Measurements from ENCODE around the gene MCTP2. TPM values are rescaled to one million over a fixed set of nuclear protein-coding genes. Genes with fewer than 3 reads are reported as not detected.

Gene MCTP2
- total RNA-seq, 4 donors from 2014 or later: 0.13 to 2.0 (median 0.43) TPM

GRCh38 chr15:94411846-94412245, 180.5 kb downstream of the MCTP2 start:
- no peak overlapping the region for H3K27ac ChIP-seq
- no peak overlapping the region for H3K4me3 ChIP-seq
- no peak for ATAC-seq
- H3K27me3 ChIP-seq: peaks cover 0 to 2% (median 0%) of the 10 kb centered on the region in 3 donors
- no peaks in the 10 kb centered on the region for H3K36me3 ChIP-seq
- TF ChIP-seq CTCF (IDR thresholded peaks at IDR 0.05 in 4 of 5, conservative IDR thresholded peaks at IDR 0.05 in 1 of 5) (no peak), POLR2A (IDR thresholded peaks at IDR 0.05) (no peak)
- no peaks in the 10 kb centered on the region for H3K9me3 ChIP-seq
- intact Hi-C loops (cut with DNase I; ENCODE audit: low total_unique reads): no loop called here
- H3K4me1 ChIP-seq: no peaks in the 10 kb centered on the region
- in situ Hi-C loops (cut with MboI; ENCODE audit: low sequenced_read_pairs in 4 of 4): no loop called here
- no peak for DNase-seq

- in situ Hi-C loops (cut with MboI; ENCODE audit: low sequenced_read_pairs in 4 of 4): no loop called here
- no peak for ATAC-seq
Observed at GRCh38 chr15:94412979-94413746, 181.8 kb downstream of the MCTP2 start.

GRCh38 chr15:94414916-94415315, 183.6 kb downstream of the MCTP2 start:
- ATAC-seq (no peak), DNase-seq (no peak)
- H3K36me3 ChIP-seq: no peaks in the 10 kb centered on the region
- intact Hi-C loops (cut with DNase I; ENCODE audit: low total_unique reads) (no loop called here), in situ Hi-C loops (cut with MboI; ENCODE audit: low sequenced_read_pairs in 4 of 4) (no loop called here)
- H3K9me3 ChIP-seq: no peaks in the 10 kb centered on the region
- no peak overlapping the region for H3K27ac ChIP-seq
- no peak for TF ChIP-seq CTCF (IDR thresholded peaks at IDR 0.05 in 4 of 5, conservative IDR thresholded peaks at IDR 0.05 in 1 of 5)
- no peak for TF ChIP-seq POLR2A (IDR thresholded peaks at IDR 0.05)
- no peak overlapping the region for H3K4me3 ChIP-seq
- H3K27me3 ChIP-seq: peaks cover 0 to 12% (median 0%) of the 10 kb centered on the region in 3 donors
- no peaks in the 10 kb centered on the region for H3K4me1 ChIP-seq

More at GRCh38 chr15:94412979-94413746, 181.8 kb downstream of the MCTP2 start:
- peaks cover 0 to 3% (median 0%) of the 10 kb centered on the region in 3 donors for H3K27me3 ChIP-seq
- no peak for TF ChIP-seq POLR2A (IDR thresholded peaks at IDR 0.05)
- TF ChIP-seq CTCF (IDR thresholded peaks at IDR 0.05 in 4 of 5, conservative IDR thresholded peaks at IDR 0.05 in 1 of 5): peak in 1 of 5 experiments; percentile 17
- no peaks in the 10 kb centered on the region for H3K4me1 ChIP-seq
- intact Hi-C loops (cut with DNase I; ENCODE audit: low total_unique reads): no loop called here
- H3K4me3 ChIP-seq: no peak overlapping the region
- no peaks in the 10 kb centered on the region for H3K36me3 ChIP-seq
- no peaks in the 10 kb centered on the region for H3K9me3 ChIP-seq
- no peak for DNase-seq
- H3K27ac ChIP-seq: no peak overlapping the region

- intact Hi-C loops (cut with DNase I; ENCODE audit: low total_unique reads): no loop called here
- Histone ChIP-seq H3K4me3 (no peak overlapping the region), H3K9me3 (no peaks in the 10 kb centered on the region), H3K4me1 (no peaks in the 10 kb centered on the region), H3K27me3 (peaks cover 0 to 12% (median 0%) of the 10 kb centered on the region in 3 donors), H3K36me3 (no peaks in the 10 kb centered on the region), H3K27ac (no peak overlapping the region)
- no peak for ATAC-seq
- TF ChIP-seq POLR2A (IDR thresholded peaks at IDR 0.05) (no peak), CTCF (IDR thresholded peaks at IDR 0.05 in 4 of 5, conservative IDR thresholded peaks at IDR 0.05 in 1 of 5) (no peak)
- in situ Hi-C loops (cut with MboI; ENCODE audit: low sequenced_read_pairs in 4 of 4): no loop called here
- no peak for DNase-seq
Observed at GRCh38 chr15:94416267-94416666, 184.9 kb downstream of the MCTP2 start.

All from gastrocnemius medialis (tissue), 4 donors.